Measurements from ENCODE around the gene ADAMTSL1.

Gene ADAMTSL1

DNA sequence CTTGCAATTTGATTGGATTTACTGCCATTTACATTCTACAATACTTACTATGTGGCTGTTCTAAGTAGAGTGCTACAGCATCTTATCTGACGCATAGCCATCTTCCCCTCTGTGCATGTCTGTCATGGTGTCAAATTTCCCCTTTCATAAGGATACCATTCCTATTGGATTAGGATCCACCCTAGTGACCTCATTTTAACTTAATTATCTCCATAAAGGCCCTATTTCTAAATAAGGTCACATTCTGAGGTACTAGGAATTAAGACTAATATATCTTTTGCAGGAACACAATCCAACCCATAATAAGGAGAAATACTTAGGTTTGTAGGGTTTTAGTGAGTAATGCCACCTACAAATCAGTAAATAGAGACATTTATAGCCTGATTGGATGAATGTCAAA is 268.0 kb downstream of the ADAMTSL1 start:
- TF ChIP-seq, protein P1, sequence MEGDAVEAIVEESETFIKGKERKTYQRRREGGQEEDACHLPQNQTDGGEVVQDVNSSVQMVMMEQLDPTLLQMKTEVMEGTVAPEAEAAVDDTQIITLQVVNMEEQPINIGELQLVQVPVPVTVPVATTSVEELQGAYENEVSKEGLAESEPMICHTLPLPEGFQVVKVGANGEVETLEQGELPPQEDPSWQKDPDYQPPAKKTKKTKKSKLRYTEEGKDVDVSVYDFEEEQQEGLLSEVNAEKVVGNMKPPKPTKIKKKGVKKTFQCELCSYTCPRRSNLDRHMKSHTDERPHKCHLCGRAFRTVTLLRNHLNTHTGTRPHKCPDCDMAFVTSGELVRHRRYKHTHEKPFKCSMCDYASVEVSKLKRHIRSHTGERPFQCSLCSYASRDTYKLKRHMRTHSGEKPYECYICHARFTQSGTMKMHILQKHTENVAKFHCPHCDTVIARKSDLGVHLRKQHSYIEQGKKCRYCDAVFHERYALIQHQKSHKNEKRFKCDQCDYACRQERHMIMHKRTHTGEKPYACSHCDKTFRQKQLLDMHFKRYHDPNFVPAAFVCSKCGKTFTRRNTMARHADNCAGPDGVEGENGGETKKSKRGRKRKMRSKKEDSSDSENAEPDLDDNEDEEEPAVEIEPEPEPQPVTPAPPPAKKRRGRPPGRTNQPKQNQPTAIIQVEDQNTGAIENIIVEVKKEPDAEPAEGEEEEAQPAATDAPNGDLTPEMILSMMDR (conservative IDR thresholded peaks at IDR 0.05; ENCODE audit: low read depth, low read length): no peak
- H3K4me3 ChIP-seq (ENCODE audit: low read depth, low read length): no peak overlapping the region
- no peak for DNase-seq (ENCODE audit: low read depth)

DNA sequence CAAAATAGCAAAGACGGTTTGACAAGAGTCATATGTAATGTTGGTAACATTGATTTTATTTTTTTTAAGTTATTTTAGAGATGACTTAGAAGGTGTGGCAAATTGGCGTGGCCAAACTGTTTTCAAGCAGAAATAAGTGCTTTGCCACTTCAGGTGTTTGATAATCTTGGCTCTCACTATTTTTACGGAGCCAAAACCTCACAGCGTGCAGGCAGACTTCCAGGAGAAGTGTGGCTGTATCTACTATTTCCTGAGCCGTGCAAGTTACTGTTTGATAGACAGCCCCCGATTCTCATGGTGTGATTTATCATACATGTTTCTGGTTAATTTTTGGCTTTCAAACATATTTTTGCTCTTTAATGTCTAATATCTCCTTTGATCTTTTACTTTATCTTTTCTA is 269.5 kb downstream of the ADAMTSL1 start:
- no peak overlapping the region for H3K4me3 ChIP-seq (ENCODE audit: low read depth, low read length)
- TF ChIP-seq, protein P1 (conservative IDR thresholded peaks at IDR 0.05; ENCODE audit: low read depth, low read length): no peak
- DNase-seq (ENCODE audit: low read depth): no peak

DNA sequence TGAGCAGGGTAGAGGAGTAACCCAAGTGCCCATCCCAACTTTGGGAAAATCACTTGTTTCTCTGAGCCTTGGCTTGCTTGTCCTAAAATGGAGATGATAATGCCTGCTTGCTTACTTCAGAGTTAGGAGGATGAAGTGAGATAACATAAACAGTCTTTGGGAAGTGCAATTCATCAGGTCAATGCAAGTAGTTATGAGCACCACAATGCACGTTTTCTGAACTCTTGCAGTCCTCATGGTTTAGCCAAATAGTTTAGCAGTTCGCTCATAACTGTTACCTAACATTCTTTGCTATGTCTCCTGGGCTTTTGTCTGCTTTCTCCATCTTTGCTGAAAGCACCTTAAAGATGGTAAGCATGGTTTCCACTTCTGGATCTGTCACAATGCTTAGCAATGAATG is 270.0 kb downstream of the ADAMTSL1 start:
- no peak overlapping the region for H3K4me3 ChIP-seq (ENCODE audit: low read depth, low read length)
- TF ChIP-seq, protein P1 (conservative IDR thresholded peaks at IDR 0.05; ENCODE audit: low read depth, low read length): no peak
- DNase-seq (ENCODE audit: low read depth): peak; percentile 67

DNA sequence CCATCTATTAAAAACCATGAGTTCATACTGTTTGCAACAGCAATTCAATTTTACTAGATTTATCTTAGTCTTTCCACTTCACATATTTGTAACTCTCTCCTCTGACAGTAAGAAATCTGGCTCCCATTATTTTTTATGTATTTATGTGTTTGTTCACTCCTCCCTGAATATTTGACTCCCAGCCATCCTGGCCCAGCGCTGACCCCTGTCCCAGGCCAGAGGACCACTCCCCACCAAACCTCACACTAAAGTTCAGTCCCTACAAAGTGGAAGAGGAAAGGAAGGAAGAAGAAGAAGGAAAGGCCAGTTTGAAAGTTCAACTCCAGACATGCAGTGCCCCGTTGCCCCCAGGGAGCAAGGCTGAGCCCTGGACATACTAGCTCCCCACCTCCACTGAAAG is 271.8 kb downstream of the ADAMTSL1 start:
- DNase-seq (ENCODE audit: low read depth): no peak
- H3K4me3 ChIP-seq (ENCODE audit: low read depth, low read length): no peak overlapping the region
- TF ChIP-seq, protein P1 (conservative IDR thresholded peaks at IDR 0.05; ENCODE audit: low read depth, low read length): no peak

DNA sequence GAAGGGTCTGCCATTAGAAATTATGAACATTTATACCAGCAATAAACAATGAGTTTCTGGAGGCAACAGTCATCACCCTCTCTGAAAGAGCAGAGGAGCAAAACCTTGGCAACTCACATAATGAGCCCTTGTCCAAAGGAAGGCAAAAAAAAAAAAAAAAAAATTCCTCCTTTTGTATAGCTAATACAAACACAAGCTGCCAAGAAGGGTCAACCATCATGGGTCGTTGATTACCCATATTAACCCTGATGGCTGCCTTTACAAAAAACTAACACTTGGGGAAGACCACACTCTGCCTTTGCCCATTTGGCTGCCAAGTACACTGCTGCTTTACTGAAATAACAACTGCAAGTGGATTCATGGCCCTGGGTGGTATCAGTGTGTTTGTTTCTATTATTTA is 272.7 kb downstream of the ADAMTSL1 start:
- no peak overlapping the region for H3K4me3 ChIP-seq (ENCODE audit: low read depth, low read length)
- TF ChIP-seq, protein P1 (conservative IDR thresholded peaks at IDR 0.05; ENCODE audit: low read depth, low read length): no peak
- no peak for DNase-seq (ENCODE audit: low read depth)

DNA sequence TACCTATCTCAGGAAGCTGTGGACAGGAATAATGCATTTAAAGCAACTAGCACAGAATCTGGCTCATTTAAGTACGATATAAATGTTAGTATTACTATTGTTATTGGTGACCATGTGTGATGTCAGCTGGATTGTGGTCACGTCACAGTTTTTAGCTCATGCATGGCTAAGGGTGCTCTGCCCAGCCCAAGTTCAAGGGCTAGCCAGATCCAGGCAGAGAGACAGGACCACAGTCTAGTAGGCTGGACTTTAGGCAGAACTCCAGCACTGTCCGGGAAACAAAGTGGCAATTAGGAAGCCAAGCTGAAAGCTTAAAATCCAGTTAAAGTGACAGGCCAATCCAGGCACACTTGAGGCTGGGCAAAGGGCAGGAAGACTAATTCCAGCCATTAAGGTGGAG is 273.6 kb downstream of the ADAMTSL1 start:
- H3K4me3 ChIP-seq (ENCODE audit: low read depth, low read length): no peak overlapping the region
- DNase-seq (ENCODE audit: low read depth): no peak
- TF ChIP-seq, protein P1 (conservative IDR thresholded peaks at IDR 0.05; ENCODE audit: low read depth, low read length): no peak

DNA sequence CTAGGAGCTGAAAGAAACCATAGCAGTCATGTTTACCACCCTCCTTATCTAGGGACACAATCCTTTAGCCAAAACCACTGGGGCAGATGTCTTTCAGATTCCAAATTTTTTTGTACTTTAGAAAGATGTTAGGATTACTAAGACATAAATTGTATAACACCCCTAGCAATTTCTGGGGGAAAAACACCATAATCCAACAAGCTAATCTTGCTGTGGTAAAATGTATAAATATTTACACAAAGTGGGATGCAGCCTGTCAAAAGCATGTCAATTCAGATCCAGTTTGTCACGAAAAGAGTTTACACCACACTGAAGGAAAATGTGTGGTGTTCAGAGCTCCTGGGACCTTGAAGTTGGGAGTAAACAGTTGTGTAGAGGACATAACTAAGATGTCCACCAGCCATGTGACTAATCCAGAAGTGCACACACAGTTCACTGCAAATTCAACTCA is 274.3 kb downstream of the ADAMTSL1 start:
- no peak overlapping the region for H3K4me3 ChIP-seq (ENCODE audit: low read depth, low read length)
- TF ChIP-seq, protein P1 (conservative IDR thresholded peaks at IDR 0.05; ENCODE audit: low read depth, low read length): no peak
- peak; percentile 13 for DNase-seq (ENCODE audit: low read depth)
